ENCODE measurements around the gene PINK1.

DNA sequence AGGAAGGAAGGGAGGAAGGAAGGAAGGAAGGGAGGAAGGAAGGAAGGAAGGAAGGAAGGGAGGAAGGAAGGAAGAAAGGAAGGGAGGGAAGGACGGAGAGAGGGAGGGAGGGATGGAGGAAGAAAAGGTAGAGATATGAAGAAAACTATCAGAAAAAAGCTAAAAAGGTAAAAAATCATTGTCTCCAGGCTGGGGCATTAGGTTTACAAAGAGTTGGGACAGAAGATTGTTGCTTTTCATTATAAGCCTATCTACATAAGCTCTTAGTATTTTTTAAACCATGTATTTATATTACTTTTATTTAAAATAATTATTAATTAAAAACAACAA lies 7.2 kb upstream of the PINK1 start:
- TF ChIP-seq, protein P1, sequence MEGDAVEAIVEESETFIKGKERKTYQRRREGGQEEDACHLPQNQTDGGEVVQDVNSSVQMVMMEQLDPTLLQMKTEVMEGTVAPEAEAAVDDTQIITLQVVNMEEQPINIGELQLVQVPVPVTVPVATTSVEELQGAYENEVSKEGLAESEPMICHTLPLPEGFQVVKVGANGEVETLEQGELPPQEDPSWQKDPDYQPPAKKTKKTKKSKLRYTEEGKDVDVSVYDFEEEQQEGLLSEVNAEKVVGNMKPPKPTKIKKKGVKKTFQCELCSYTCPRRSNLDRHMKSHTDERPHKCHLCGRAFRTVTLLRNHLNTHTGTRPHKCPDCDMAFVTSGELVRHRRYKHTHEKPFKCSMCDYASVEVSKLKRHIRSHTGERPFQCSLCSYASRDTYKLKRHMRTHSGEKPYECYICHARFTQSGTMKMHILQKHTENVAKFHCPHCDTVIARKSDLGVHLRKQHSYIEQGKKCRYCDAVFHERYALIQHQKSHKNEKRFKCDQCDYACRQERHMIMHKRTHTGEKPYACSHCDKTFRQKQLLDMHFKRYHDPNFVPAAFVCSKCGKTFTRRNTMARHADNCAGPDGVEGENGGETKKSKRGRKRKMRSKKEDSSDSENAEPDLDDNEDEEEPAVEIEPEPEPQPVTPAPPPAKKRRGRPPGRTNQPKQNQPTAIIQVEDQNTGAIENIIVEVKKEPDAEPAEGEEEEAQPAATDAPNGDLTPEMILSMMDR (optimal IDR thresholded peaks at IDR 0.05 in 1 of 3, IDR thresholded peaks at IDR 0.05 in 1 of 3, conservative IDR thresholded peaks at IDR 0.05 in 1 of 3; ENCODE audit: extremely low read depth in 1 of 3, insufficient read depth in 2 of 3, low read length in 3 of 3): no peak
- TF ChIP-seq EZH2 (IDR thresholded peaks at IDR 0.05; ENCODE audit: low read length): no peak

Measured in keratinocyte (primary cell).